Activated CD8-positive, alpha-beta T cell treated with anti-CD3 and anti-CD28 coated beads, Interleukin-2, amount 10 ng/mL, durations not matched to agents 7 days and 5 days (primary cell): ENCODE data around the gene COBLL1. TPM values are rescaled to one million over a fixed set of nuclear protein-coding genes. Genes with fewer than 3 reads are reported as not detected.

ENCODE experiments used
- ATAC-seq: fragments of 150-1000 bp; cut with Tn5 transposase; one replicate; pipeline ENCODE4 v1.10.0; 2021; ENCODE audit warnings: moderate library complexity
- CTCF ChIA-PET: fragments of 350-600 bp; sonication (Branson Sonifier 250); formaldehyde crosslinking; loops from one replicate; lab custom pipeline; 2021; ENCODE audit warnings: antibody characterized with exemption; lab: Charles Lee
- POLR2A ChIA-PET: fragments of 350-600 bp; sonication (Branson Sonifier 250); formaldehyde crosslinking; loops from one replicate; lab custom pipeline; 2021; ENCODE audit warnings: antibody characterized with exemption; lab: Charles Lee
- DNase-seq: peaks from one replicate; pipeline ENCODE4 v3.0.0-alpha.2; 2020
- H3K27ac Mint-ChIP-seq: one replicate; pipeline ENCODE4 v1.8.0; 2021; ENCODE audit warnings: mild to moderate bottlenecking, mixed read lengths
- H3K27me3 Mint-ChIP-seq: one replicate; pipeline ENCODE4 v1.8.0; 2021; ENCODE audit warnings: low read depth, mixed read lengths
- H3K36me3 Mint-ChIP-seq: one replicate; pipeline ENCODE4 v1.8.0; 2021; ENCODE audit warnings: low read depth, mixed read lengths
- H3K4me1 Mint-ChIP-seq: one replicate; pipeline ENCODE4 v1.8.0; 2021; ENCODE audit warnings: low read depth, mixed read lengths
- H3K4me3 Mint-ChIP-seq: one replicate; pipeline ENCODE4 v1.8.0; 2021; ENCODE audit warnings: mild to moderate bottlenecking, mixed read lengths
- H3K9me3 Mint-ChIP-seq: one replicate; pipeline ENCODE4 v1.8.0; 2022; ENCODE audit warnings: mixed read lengths; ENCODE audit not compliant: insufficient read depth
- total RNA-seq, 2 experiments: library from RNA; stranded (reverse); gene quantifications; one replicate each; pipeline ENCODE4 v1.2.3, GENCODE V29; 2021

COBLL1 gene
- total RNA-seq, 2 experiments from 2014 or later: not detected

DNA sequence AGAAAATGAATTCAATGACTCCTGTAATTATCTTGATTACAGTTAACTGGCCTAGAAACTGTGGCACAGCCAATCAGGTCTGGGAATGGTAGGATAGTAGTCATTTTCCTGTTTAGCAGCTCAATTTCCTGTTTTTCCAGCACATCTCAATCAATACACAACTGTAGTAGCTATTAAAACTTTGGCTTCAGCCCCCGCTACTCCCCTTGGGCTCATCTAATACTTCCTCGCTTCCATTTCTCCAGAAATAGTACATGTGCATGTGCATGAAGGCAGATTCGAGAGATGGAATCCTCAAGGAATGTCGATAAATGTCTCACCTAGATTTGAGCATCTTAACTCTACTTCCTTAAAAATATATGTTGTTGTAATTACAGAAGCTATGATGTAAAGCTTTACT, 9.7 kb downstream of the COBLL1 start:
- H3K9me3 Mint-ChIP-seq: no peaks in the 10 kb centered on the region
- POLR2A ChIA-PET: no interaction called here
- H3K36me3 Mint-ChIP-seq: no peaks in the 10 kb centered on the region
- H3K4me3 Mint-ChIP-seq: no peak overlapping the region
- H3K4me1 Mint-ChIP-seq: no peaks in the 10 kb centered on the region
- H3K27ac Mint-ChIP-seq: no peak overlapping the region
- ATAC-seq (no peak), DNase-seq (no peak)
- CTCF ChIA-PET: no interaction called here
- peaks cover 7% of the 10 kb centered on the region for H3K27me3 Mint-ChIP-seq

DNA sequence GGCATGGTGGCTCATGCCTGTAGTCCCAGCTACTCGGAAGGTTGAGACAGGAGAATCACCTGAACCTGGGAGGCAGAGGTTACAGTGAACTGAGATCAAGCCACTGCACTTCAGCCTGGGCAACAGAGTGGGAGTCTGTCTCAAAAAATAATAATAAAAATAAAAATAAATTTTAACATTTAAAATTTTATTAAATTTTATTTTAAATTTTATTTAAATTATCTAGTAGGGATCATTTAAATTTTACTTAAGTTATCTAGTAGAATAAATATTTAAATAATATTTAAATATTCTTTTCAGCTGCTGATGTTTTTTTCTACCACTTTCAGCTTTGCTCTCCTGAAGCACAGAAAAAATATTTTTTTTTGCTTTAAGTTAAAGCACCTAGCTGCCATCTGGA, 10.4 kb downstream of the COBLL1 start:
- ChIA-PET CTCF (no interaction called here), POLR2A (no interaction called here)
- Mint-ChIP-seq H3K36me3 (no peaks in the 10 kb centered on the region), H3K9me3 (no peaks in the 10 kb centered on the region), H3K4me3 (no peak overlapping the region), H3K27ac (no peak overlapping the region), H3K27me3 (peaks cover 4% of the 10 kb centered on the region), H3K4me1 (no peaks in the 10 kb centered on the region)
- ATAC-seq (no peak), DNase-seq (no peak)

DNA sequence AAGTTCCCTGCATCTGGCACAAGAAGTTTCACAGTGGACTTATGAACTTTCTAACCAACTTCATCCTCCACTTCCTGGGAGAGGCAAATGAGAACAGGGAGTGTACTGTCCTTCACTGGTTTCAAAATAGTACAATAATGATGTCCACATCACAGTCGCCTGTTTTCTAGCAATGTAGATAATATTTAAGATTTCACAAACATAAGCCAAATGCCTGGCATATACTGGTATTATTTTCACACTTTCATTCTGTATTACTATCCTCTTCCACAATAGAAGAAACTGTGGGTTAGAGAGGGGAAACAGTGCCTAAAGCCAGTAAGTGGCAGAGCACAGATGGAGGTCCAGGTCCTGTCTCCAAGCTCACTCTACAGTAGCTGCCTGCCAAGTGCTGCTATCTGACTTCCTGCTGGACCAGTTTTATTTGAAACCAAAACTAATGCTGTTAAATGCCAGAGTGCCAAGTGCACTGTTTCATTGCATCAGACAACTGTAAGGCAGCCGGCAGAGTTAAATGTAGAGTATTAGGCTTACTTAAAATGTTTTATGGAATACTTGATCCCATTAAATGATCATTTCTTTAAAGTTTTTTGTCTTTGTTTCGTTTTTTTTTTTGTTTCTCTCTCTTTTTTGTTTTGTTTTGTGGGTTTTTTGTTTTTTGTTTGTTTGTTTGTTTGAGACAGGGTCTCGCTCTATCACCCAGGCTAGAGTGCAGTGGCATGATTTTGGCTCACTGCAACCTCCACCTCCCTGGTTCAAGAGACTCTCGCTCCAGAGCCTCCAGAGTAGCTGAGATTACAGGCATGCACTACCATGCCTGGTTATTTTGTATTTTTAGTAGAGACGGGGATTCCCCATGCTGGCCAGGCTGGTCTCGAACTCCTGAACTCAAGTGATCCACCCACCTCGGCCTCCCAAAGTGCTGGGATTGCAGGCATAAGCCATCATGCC, 15.1 kb downstream of the COBLL1 start:
- POLR2A ChIA-PET: no interaction called here
- no peaks in the 10 kb centered on the region for H3K36me3 Mint-ChIP-seq
- no peaks in the 10 kb centered on the region for H3K4me1 Mint-ChIP-seq
- no peaks in the 10 kb centered on the region for H3K9me3 Mint-ChIP-seq
- H3K4me3 Mint-ChIP-seq: no peak overlapping the region
- no peak for DNase-seq
- H3K27me3 Mint-ChIP-seq: no peaks in the 10 kb centered on the region
- ATAC-seq: no peak
- CTCF ChIA-PET: no interaction called here
- no peak overlapping the region for H3K27ac Mint-ChIP-seq

DNA sequence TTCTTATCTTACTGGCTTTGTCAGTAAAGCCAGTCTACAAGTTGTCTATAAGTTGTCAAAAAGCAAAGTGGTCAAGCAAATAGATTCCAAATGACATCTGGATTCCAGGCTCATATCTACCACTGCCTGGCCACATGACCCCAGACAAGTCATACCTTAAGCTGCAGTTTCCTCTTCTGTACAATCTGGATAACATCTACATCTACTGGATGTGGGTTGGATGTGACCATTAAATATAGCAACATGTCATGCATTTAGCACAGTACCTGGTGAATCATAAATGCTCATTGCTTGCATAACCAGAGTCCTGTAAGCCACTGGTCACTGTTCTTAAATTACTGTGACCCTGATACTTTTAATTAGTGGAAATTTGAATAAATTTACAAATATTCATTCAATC, 16.8 kb downstream of the COBLL1 start:
- POLR2A ChIA-PET: no interaction called here
- Mint-ChIP-seq H3K4me1 (no peaks in the 10 kb centered on the region), H3K9me3 (no peaks in the 10 kb centered on the region), H3K4me3 (no peak overlapping the region), H3K27ac (no peak overlapping the region), H3K36me3 (no peaks in the 10 kb centered on the region), H3K27me3 (no peaks in the 10 kb centered on the region)
- no peak for DNase-seq
- CTCF ChIA-PET: no interaction called here
- no peak for ATAC-seq

DNA sequence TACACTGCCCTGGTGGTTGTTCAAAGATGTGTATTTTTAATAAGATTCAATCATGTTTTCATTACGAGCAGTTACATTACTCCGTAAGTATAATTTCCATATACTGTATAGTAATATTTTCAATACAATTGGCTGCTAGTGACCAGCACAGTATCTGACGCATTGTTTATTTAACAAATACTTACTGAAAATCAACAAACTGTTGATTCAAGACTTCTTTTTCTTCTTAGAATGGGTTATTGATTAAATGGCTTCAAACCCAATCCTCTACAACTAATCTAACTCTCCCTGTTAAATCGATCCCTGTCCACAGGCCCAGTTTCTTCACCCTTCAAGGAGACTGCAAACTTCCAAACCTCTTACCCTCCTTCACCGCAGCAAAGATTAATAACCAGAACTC, 18.5 kb downstream of the COBLL1 start:
- ATAC-seq (no peak), DNase-seq (no peak)
- no peaks in the 10 kb centered on the region for H3K9me3 Mint-ChIP-seq
- ChIA-PET POLR2A (no interaction called here), CTCF (no interaction called here)
- no peak overlapping the region for H3K27ac Mint-ChIP-seq
- no peaks in the 10 kb centered on the region for H3K27me3 Mint-ChIP-seq
- H3K4me1 Mint-ChIP-seq: no peaks in the 10 kb centered on the region
- no peak overlapping the region for H3K4me3 Mint-ChIP-seq
- no peaks in the 10 kb centered on the region for H3K36me3 Mint-ChIP-seq

DNA sequence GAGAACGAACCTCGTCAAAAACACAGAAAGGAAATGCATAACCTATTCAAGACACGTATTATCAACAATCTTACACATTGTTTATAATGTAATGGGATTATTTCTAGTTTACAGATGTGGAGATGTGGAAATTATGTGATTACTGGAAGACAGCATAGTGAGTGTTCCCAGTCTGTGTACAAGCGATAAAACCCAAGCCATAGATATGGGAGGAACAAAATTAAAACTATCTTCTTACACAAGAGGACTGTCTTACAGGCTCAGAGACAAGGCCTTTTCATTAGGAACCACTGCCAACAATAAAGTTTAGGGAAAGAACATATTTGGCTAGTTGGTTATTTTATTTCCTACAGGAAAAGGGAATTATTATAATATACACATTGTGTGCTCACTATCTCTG, 20.3 kb downstream of the COBLL1 start:
- POLR2A ChIA-PET: no interaction called here
- H3K36me3 Mint-ChIP-seq: no peaks in the 10 kb centered on the region
- no peaks in the 10 kb centered on the region for H3K4me1 Mint-ChIP-seq
- CTCF ChIA-PET: interaction anchor here (0.9 kb wide), 1 partner anchor 194 kb away, joined by 3 read pairs; no protein-coding TSS in a partner anchor
- no peaks in the 10 kb centered on the region for H3K9me3 Mint-ChIP-seq
- no peak overlapping the region for H3K27ac Mint-ChIP-seq
- no peaks in the 10 kb centered on the region for H3K27me3 Mint-ChIP-seq
- no peak overlapping the region for H3K4me3 Mint-ChIP-seq
- DNase-seq: no peak
- ATAC-seq: no peak

DNA sequence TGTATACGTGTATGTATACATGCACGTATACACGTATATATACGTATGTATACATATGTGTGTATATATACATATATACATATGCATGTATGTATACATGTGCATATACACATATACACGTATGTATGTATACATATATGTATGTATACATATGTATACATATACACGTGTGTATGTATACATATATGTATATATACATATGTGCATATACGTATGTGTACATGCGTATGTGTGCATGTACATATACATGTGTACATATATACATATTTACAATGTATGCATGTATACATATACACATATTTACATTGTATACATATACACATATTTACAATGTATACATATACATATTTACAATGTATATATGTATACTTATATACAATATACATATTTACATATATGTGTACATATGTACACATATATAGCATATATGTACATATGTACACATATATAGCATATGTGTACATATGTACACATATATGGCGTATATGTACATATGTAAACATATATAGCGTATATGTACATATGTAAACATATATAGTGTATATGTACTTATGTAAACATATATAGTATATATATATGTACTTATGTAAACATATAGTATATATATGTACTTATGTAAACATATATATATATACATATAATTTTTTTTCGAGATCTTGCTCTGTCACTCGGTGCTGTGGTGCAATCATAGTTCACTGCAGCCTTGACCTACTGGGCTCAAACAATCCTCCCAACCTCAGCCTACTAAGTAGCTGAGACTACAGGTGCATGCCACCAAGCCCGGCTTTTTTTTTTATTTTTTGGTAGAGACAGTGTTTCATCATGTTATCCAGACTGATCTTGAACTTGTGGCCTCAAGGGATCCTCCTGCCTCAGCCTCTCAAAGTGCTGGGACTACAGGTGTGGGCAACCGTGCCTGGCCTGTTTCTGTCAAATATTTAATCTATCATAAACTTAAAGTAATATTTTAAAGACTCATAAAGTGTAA, 23.2 kb downstream of the COBLL1 start:
- CTCF ChIA-PET: no interaction called here
- ATAC-seq: no peak
- Mint-ChIP-seq H3K36me3 (no peaks in the 10 kb centered on the region), H3K27ac (no peak overlapping the region), H3K4me3 (no peak overlapping the region), H3K9me3 (no peaks in the 10 kb centered on the region), H3K27me3 (no peaks in the 10 kb centered on the region), H3K4me1 (no peaks in the 10 kb centered on the region)
- POLR2A ChIA-PET: no interaction called here
- no peak for DNase-seq

DNA sequence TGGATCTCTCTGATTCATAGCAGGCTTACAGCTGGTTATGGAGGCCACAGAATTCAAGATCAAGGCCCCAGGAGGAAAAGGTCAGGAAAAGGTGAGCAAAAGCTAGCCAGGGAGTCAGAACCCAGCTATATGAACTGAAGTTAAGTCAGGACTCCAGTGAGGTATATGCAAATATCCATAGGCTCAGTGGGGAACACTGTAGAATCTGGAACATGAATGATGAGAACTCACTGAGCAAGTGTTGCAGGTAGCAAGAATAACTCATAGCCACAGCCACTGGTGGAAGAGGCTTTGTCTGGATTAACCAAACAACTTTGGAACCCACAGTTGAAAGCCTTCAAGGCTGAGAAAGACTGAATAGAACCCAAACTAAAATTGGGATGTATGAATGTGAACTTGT, 24.7 kb downstream of the COBLL1 start:
- ATAC-seq: no peak
- DNase-seq: no peak
- POLR2A ChIA-PET: no interaction called here
- Mint-ChIP-seq H3K36me3 (no peaks in the 10 kb centered on the region), H3K27ac (no peak overlapping the region), H3K27me3 (no peaks in the 10 kb centered on the region), H3K9me3 (no peaks in the 10 kb centered on the region), H3K4me1 (no peaks in the 10 kb centered on the region), H3K4me3 (no peak overlapping the region)
- CTCF ChIA-PET: no interaction called here

DNA sequence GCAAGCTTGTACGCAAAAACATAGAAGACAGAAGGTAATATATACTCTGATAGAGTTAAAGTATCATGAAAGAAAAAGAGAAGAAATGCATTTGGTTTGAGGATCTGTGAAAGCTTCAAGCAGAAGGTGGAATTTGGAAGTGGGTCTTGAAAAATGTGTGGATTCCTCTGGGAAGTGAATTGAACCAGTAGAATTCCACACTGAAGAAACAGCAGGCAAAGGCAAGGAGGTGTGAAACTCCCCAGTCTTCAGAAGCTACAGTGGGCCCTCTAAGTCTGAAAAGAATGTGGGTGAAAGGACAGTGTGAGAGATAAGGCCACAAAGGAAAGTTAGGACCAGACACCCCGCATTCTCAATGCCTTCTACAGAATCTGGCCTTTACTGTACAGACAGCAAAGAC, 25.6 kb downstream of the COBLL1 start:
- Mint-ChIP-seq H3K4me1 (no peaks in the 10 kb centered on the region), H3K4me3 (no peak overlapping the region), H3K9me3 (no peaks in the 10 kb centered on the region), H3K27me3 (no peaks in the 10 kb centered on the region), H3K27ac (no peak overlapping the region), H3K36me3 (no peaks in the 10 kb centered on the region)
- DNase-seq (no peak), ATAC-seq (no peak)
- ChIA-PET POLR2A (no interaction called here), CTCF (no interaction called here)

DNA sequence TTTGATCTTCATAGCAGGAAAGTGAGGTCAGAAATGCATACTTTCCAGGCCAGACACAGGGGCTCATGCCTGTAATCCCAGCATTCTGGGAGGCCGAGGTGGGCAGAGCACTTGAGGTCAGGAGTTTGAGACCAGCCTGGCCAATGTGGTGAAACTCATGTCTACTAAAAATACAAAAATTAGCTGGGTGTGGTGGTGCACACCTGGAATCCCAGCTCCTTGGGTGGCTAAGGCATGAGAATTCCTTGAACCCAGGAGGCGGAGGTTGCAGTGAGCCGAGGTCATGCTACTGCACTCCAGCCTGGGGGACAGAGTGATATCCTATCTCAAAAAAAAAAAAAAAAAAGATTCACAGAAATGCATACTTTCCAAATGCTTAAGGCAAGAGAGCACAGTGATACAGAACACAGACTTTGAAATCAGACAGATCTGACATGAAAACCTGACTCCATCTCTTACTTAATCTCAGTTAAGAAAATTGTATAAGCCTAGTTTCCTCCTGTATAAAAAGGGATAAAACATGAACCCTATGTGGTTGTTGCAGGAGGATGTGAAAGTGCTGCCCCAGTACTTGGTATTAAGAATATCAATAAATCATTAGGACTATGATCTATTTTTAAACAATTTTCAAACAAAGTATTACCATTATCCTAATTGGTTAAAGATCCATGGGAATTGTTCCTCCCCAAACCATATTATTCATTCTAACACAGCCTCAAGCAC, 26.4 kb downstream of the COBLL1 start:
- Mint-ChIP-seq H3K4me1 (no peaks in the 10 kb centered on the region), H3K9me3 (no peaks in the 10 kb centered on the region), H3K27ac (no peak overlapping the region), H3K27me3 (no peaks in the 10 kb centered on the region), H3K36me3 (no peaks in the 10 kb centered on the region), H3K4me3 (no peak overlapping the region)
- CTCF ChIA-PET: no interaction called here
- DNase-seq: no peak
- POLR2A ChIA-PET: no interaction called here
- ATAC-seq: no peak

DNA sequence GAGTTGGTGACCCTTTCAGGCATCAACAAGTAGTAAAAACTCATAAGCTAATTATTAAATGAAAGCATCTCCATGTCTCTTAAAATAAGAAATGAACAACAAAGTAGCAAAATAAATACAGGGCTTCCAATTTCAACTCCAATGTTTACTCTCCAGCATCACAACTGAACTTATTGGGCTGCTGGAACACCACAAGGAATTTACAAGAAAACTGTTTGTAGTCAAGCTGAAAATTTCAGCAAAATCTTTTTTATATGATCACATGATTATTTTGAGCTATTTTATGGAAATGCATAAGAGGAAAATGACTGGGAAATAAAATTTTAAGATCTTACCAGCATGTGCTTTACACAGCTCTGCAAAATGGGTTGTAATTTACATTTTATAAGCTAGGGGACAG, 28.1 kb downstream of the COBLL1 start:
- Mint-ChIP-seq H3K36me3 (no peaks in the 10 kb centered on the region), H3K9me3 (no peaks in the 10 kb centered on the region), H3K4me3 (no peak overlapping the region), H3K4me1 (no peaks in the 10 kb centered on the region), H3K27ac (no peak overlapping the region), H3K27me3 (no peaks in the 10 kb centered on the region)
- DNase-seq (no peak), ATAC-seq (no peak)
- ChIA-PET CTCF (no interaction called here), POLR2A (no interaction called here)
